Body of pancreas (tissue), 4 donors: ENCODE results near the gene HCFC1R1.

ENCODE experiments used
- CTCF ChIP-seq, 7 experiments: fragments of 450-650 bp in 4 of 7; fragments of 200-600 bp in 3 of 7; sonication (generic) in 3 of 7; IDR thresholded peaks; one replicate each; pipeline ENCODE4 v1.5.1; 2016 to 2019; ENCODE audit warnings: antibody characterized with exemption in 7 of 7
- POLR2A ChIP-seq, 3 donors: fragments of 450-650 bp; IDR thresholded peaks; one replicate each; pipeline ENCODE4 v1.6.1; 2016; ENCODE audit warnings: antibody characterized with exemption in 3 of 3, mild to moderate bottlenecking in 2 of 3

- no peak for TF ChIP-seq CTCF (IDR thresholded peaks at IDR 0.05)
- no peak for TF ChIP-seq POLR2A (IDR thresholded peaks at IDR 0.05)
These were observed 23.2 kb downstream of the HCFC1R1 start for GRCh38 chr16:3000540-3000939.
